ENCODE data around the gene DCP2.

The DCP2 gene

DNA sequence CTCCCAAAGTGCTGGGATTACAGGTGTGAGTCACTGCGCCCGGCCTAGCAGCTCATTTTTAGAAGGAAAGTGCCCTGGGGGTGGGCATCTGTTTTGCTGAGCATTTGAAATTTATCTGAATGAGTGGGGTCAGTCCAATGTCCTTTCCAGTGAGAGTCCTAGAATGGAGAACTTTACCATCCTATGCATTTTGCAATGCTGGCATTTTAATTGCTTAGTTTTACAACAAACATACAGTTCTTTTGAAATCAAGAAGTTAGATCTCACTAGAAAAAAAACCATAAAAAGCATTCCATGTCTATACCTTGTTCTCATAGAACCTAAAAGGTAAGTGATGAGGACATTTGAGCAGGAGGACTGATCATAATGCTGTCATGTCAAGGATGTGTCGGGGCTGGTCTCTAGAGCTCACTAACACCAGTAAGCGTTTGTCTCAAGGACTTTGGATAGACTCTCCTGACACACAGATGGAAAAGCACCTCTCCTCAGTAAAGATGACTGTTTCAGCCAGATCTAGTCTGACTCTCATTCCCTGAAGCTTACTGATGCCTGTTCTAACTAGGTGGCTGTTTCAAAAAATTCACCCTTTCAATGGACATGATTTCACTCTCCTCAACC lies 83.9 kb downstream of the DCP2 start:
- TF ChIP-seq, protein P1, sequence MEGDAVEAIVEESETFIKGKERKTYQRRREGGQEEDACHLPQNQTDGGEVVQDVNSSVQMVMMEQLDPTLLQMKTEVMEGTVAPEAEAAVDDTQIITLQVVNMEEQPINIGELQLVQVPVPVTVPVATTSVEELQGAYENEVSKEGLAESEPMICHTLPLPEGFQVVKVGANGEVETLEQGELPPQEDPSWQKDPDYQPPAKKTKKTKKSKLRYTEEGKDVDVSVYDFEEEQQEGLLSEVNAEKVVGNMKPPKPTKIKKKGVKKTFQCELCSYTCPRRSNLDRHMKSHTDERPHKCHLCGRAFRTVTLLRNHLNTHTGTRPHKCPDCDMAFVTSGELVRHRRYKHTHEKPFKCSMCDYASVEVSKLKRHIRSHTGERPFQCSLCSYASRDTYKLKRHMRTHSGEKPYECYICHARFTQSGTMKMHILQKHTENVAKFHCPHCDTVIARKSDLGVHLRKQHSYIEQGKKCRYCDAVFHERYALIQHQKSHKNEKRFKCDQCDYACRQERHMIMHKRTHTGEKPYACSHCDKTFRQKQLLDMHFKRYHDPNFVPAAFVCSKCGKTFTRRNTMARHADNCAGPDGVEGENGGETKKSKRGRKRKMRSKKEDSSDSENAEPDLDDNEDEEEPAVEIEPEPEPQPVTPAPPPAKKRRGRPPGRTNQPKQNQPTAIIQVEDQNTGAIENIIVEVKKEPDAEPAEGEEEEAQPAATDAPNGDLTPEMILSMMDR (IDR thresholded peaks at IDR 0.05): no peak
- no peak for TF ChIP-seq ZFX (IDR thresholded peaks at IDR 0.05; ENCODE audit: borderline replicate concordance)
- H3K27ac ChIP-seq: no peak overlapping the region

DNA sequence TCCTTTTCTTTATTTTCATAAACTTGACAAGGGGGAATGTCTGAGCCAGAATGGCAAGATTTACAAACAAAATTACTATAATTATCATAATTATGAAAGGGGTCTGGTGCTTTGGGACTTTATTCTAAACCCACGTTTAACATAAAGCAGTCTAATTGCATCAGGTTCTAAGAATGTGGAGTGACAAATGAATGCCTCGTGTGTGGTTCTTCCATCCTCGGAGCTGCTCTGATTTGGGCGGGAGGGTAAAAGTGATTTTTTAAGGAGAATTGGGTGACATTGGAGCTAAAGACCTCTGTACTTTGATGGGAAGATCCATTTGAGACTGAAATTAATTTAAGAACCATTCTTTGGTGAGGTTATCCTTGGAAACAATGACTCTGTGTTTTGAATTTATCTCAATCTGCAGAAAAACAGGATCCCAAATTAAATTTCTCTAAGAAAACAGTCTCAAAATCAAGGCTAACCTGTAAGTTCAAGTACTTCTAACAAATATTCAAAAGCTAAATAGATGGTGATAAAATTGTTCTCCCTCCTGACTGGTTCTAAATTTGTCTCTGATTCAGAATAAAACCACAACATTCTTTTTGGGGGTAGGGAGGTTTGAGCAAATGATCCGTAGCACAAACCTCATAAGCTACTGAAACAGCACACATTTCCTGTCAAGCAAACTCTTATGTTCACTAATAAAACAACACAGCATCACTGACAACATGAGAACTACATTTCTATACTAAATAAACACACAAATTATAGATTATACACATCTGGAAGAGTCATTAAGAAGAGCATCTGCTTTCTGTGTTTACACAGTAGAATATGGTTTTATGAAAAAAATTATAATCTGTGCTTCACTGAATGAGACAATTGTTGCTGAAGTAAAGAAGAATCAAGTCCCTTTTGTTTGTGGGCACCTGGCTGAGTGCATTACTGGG lies 85.5 kb downstream of the DCP2 start:
- TF ChIP-seq, protein P1 (IDR thresholded peaks at IDR 0.05): no peak
- TF ChIP-seq ZFX (IDR thresholded peaks at IDR 0.05; ENCODE audit: borderline replicate concordance): no peak
- no peak overlapping the region for H3K27ac ChIP-seq

DNA sequence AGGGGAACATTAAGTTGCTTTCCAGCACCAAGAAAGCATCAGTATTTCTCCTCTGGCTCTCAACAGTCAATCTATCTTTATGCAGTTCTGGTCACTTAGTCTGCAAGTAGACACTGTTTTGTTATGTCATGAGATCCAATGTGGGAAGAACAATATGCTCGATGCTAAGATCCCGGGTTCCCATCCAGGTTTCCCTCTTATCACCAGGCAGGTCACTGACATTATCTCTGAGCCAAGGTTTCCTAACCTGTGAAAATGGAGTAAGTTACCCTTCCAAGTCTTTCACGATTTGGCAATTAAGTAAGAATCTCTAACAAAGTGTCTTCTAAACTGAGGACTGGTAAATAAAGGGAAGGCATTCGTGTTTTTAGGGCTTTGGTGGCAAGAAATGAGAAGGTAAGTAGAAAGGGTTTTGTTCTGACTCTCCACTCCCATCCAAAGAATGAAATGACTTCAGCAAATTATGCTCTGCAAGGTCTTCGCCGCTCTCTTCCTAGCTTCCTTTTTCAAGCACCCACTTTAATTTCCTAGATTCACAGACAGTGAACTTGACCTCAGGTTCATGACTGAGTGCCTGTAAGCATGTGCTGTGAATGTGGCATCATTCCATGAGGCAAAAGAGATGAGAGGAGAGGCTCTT lies 86.4 kb downstream of the DCP2 start:
- TF ChIP-seq, protein P1 (IDR thresholded peaks at IDR 0.05): no peak
- no peak for TF ChIP-seq ZFX (IDR thresholded peaks at IDR 0.05; ENCODE audit: borderline replicate concordance)
- no peak overlapping the region for H3K27ac ChIP-seq

DNA sequence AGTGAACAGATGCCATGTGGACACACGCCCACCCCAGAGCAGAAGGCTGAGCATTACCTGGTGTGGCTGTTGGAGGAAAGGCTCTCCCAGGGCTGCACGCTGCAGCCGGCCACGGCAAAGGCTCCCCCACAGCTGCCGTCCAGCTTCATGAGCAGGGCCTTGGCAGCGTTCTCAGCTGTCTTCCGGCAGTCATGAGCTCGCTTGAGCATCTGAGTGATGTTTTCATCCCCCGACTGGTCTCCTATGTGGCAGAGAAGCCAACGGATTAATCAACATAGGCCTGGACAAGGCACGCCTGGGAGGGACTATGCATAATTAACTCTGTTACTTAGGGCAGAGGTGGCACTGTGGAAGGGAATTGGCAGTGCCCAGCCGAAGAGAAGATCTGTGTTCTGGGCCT lies 87.3 kb downstream of the DCP2 start:
- no peak overlapping the region for H3K27ac ChIP-seq
- TF ChIP-seq ZFX (IDR thresholded peaks at IDR 0.05; ENCODE audit: borderline replicate concordance): no peak
- TF ChIP-seq, protein P1 (IDR thresholded peaks at IDR 0.05): no peak

DNA sequence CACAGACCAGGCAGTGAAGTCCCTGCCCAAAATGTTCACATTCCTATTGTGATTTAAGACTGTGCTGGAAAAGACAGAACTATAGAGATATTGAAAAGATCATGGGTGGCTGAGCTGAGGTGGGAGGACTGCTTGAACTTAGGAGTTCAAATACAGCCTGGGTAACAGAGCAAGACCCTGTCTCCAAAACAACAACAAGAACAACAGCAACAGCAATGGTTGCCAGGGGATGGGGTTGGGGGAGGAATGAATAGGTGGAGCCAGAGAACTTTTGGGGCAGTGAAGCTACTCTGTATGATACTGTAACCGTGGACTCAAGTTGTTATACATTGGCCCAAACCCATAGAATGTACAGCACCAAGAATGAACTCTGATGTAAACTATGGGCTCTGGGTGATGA lies 88.2 kb downstream of the DCP2 start:
- no peak overlapping the region for H3K27ac ChIP-seq
- TF ChIP-seq, protein P1 (IDR thresholded peaks at IDR 0.05): no peak
- no peak for TF ChIP-seq ZFX (IDR thresholded peaks at IDR 0.05; ENCODE audit: borderline replicate concordance)

DNA sequence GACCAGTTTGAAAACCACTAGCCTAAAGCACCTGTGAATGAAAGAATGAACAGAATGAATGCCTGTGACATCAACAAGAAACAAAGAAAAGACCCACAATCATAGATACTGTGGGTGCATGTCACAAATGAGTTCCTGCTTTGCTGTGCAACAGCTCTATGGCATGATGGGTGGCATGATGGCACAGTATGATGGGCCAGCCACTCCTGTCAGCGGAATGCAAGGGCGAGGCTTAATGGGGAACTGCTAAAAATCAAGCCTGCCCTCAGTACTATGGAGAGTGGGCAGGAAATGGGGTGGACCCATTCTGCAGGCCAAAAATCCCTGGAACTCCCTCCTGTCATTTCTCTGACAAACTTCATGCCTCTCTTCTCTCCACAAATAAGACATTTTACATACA lies 89.0 kb downstream of the DCP2 start:
- no peak for TF ChIP-seq ZFX (IDR thresholded peaks at IDR 0.05; ENCODE audit: borderline replicate concordance)
- TF ChIP-seq, protein P1 (IDR thresholded peaks at IDR 0.05): no peak
- H3K27ac ChIP-seq: no peak overlapping the region

All from 22Rv1 (cell line).